HG03097 (cell line): Measurements from ENCODE around the gene SWAP70.
"Not testable (repeated sequence)": the region's sequence is repeated elsewhere in the genome, so short reads cannot be mapped to it uniquely, and the experiment has no call there.

ENCODE experiments used
- ATAC-seq: cut with Tn5 transposase; IDR thresholded peaks from one replicate; pipeline ENCODE4 v1.9.1; 2021; ENCODE audit not compliant: unreplicated experiment, low FRiP score

The SWAP70 gene

GRCh38 chr11:9663699-9664275 is at the start of gene SWAP70:
TSS of gene SWAP70 (plus strand) at chr11:9664077. CDS start at chr11:9664180, 103 bp downstream.
- ATAC-seq, result peak; percentile 85

- ATAC-seq, result no peak
Observed at GRCh38 chr11:9615031-9615451, 48.8 kb upstream of the SWAP70 start.

GRCh38 chr11:9616042-9616675 is 47.7 kb upstream of the SWAP70 start:
- ATAC-seq, result no peak

- ATAC-seq, result no peak
Observed at GRCh38 chr11:9616858-9617257, 47.0 kb upstream of the SWAP70 start.

- no peak for ATAC-seq
Observed at GRCh38 chr11:9617940-9618339, 45.9 kb upstream of the SWAP70 start.

- no peak for ATAC-seq
Observed at GRCh38 chr11:9619004-9619403, 44.9 kb upstream of the SWAP70 start.

GRCh38 chr11:9619971-9620370 is 43.9 kb upstream of the SWAP70 start:
- no peak for ATAC-seq

GRCh38 chr11:9622353-9622752 is 41.5 kb upstream of the SWAP70 start:
- not testable (repeated sequence) for ATAC-seq

- ATAC-seq, result not testable (repeated sequence)
Observed at GRCh38 chr11:9623053-9623452, 40.8 kb upstream of the SWAP70 start.

GRCh38 chr11:9624448-9624847 is 39.4 kb upstream of the SWAP70 start:
- ATAC-seq, result no peak

GRCh38 chr11:9625162-9625561 is 38.7 kb upstream of the SWAP70 start:
- no peak for ATAC-seq

GRCh38 chr11:9625728-9626127 is 38.1 kb upstream of the SWAP70 start:
- no peak for ATAC-seq

GRCh38 chr11:9626496-9627394 is 37.1 kb upstream of the SWAP70 start:
- no peak for ATAC-seq

- no peak for ATAC-seq
Observed at GRCh38 chr11:9629064-9629463, 34.8 kb upstream of the SWAP70 start.

GRCh38 chr11:9633679-9634078 is 30.2 kb upstream of the SWAP70 start:
- ATAC-seq, result no peak

- no peak for ATAC-seq
Observed at GRCh38 chr11:9636691-9637090, 27.2 kb upstream of the SWAP70 start.

- ATAC-seq, result no peak
Observed at GRCh38 chr11:9639099-9639498, 24.8 kb upstream of the SWAP70 start.

- ATAC-seq, result no peak
Observed at GRCh38 chr11:9639985-9640384, 23.9 kb upstream of the SWAP70 start.

- no peak for ATAC-seq
Observed at GRCh38 chr11:9642894-9643293, 21.0 kb upstream of the SWAP70 start.

- ATAC-seq, result peak; percentile 92
Observed at GRCh38 chr11:9643751-9644150, 20.1 kb upstream of the SWAP70 start.

GRCh38 chr11:9645881-9646280 is 18.0 kb upstream of the SWAP70 start:
- ATAC-seq, result no peak
